Osteoblast (primary cell): Measurements from ENCODE around the gene NOSIP. TPM values are rescaled to one million over a fixed set of nuclear protein-coding genes. Genes with fewer than 3 reads are reported as not detected.

ENCODE experiments used
- DNase-seq: peaks from one replicate; pipeline ENCODE4 v3.0.0; 2011; ENCODE audit warnings: low spot score, mixed read lengths; ENCODE audit not compliant: insufficient read length; ENCODE audit errors: missing footprints
- H2AFZ ChIP-seq: 2 replicates; pipeline ENCODE4 v1.6.0; 2011; ENCODE audit warnings: mild to moderate bottlenecking, low read length
- H3K27ac ChIP-seq: 2 replicates; pipeline ENCODE4 v1.5.1; 2011; ENCODE audit warnings: mild to moderate bottlenecking, low read depth, low read length, moderate library complexity
- H3K27me3 ChIP-seq: 2 replicates; pipeline ENCODE4 v1.6.0; 2012; ENCODE audit warnings: mild to moderate bottlenecking, control low read depth, inconsistent platforms, low read length, moderate library complexity; ENCODE audit not compliant: insufficient read depth
- H3K36me3 ChIP-seq: 2 replicates; pipeline ENCODE4 v1.5.1; 2011; ENCODE audit warnings: mild to moderate bottlenecking, low read length, control low read depth, moderate library complexity; ENCODE audit not compliant: insufficient read depth
- H3K4me1 ChIP-seq: 2 replicates; pipeline ENCODE4 v1.5.1; 2011; ENCODE audit warnings: mild to moderate bottlenecking, low read length, control low read depth, moderate library complexity; ENCODE audit not compliant: insufficient read depth
- H3K4me2 ChIP-seq: 2 replicates; pipeline ENCODE4 v1.6.0; 2011; ENCODE audit warnings: mild to moderate bottlenecking, low read length; ENCODE audit not compliant: insufficient read depth
- H3K4me3 ChIP-seq: fragments of 200-600 bp; sonication (generic); 3 replicates; pipeline ENCODE4 v1.5.1; 2012; ENCODE audit warnings: mild to moderate bottlenecking, low read length, inconsistent platforms; ENCODE audit not compliant: insufficient read depth
- H3K79me2 ChIP-seq: 2 replicates; pipeline ENCODE4 v1.6.0; 2012; ENCODE audit warnings: mild to moderate bottlenecking, low read length, control low read depth, inconsistent platforms; ENCODE audit not compliant: insufficient read depth
- H3K9me3 ChIP-seq: 2 replicates; pipeline ENCODE4 v1.5.1; 2011; ENCODE audit warnings: low read depth, low read length, control low read depth
- H4K20me1 ChIP-seq: 2 replicates; pipeline ENCODE4 v1.6.0; 2012; ENCODE audit warnings: mild to moderate bottlenecking, low read length, control low read depth; ENCODE audit not compliant: insufficient read depth
- CTCF ChIP-seq: IDR thresholded peaks from 2 replicates; pipeline ENCODE4 v1.5.1; 2011; ENCODE audit warnings: mild to moderate bottlenecking, low read depth, low read length, moderate library complexity; ENCODE audit errors: extremely low read depth
- total RNA-seq: library from RNA; depleted of rRNA; stranded (reverse); fragments of >200 nt; gene quantifications from 2 replicates; pipeline ENCODE4 v1.2.3, GENCODE V29; 2012

Gene NOSIP
- total RNA-seq, 1 donor = 68.0 TPM

- no peaks in the 10 kb centered on the region for H3K9me3 ChIP-seq
- no peak for DNase-seq
- H3K4me2 ChIP-seq = no peak overlapping the region
- no peaks in the 10 kb centered on the region for H3K36me3 ChIP-seq
- no peaks in the 10 kb centered on the region for H3K79me2 ChIP-seq
- H3K4me3 ChIP-seq = no peak overlapping the region
- H3K27me3 ChIP-seq = no peaks in the 10 kb centered on the region
- no peaks in the 10 kb centered on the region for H4K20me1 ChIP-seq
- no peak overlapping the region for H3K27ac ChIP-seq
- H2AFZ ChIP-seq = no peak overlapping the region
- TF ChIP-seq CTCF = no peak
- peaks cover 9% of the 10 kb centered on the region for H3K4me1 ChIP-seq
Observed at GRCh38 chr19:49514151-49514550, 66.2 kb downstream of the NOSIP start.

GRCh38 chr19:49513746-49514118, 66.6 kb downstream of the NOSIP start:
- Histone ChIP-seq H3K4me1 (peaks cover 9% of the 10 kb centered on the region), H3K79me2 (no peaks in the 10 kb centered on the region), H3K4me3 (peak overlapping the region; percentile 81), H2AFZ (no peak overlapping the region), H3K36me3 (no peaks in the 10 kb centered on the region), H4K20me1 (no peaks in the 10 kb centered on the region), H3K9me3 (no peaks in the 10 kb centered on the region), H3K27me3 (no peaks in the 10 kb centered on the region), H3K4me2 (peak overlapping the region; percentile 82), H3K27ac (no peak overlapping the region)
- peak; percentile 62 for DNase-seq
- no peak for TF ChIP-seq CTCF

GRCh38 chr19:49512970-49513745, 67.2 kb downstream of the NOSIP start:
- Histone ChIP-seq H3K27me3 (no peaks in the 10 kb centered on the region), H3K79me2 (no peaks in the 10 kb centered on the region), H2AFZ (peak overlapping the region; percentile 59), H3K4me3 (peak overlapping the region; percentile 81), H3K27ac (no peak overlapping the region), H4K20me1 (no peaks in the 10 kb centered on the region), H3K9me3 (no peaks in the 10 kb centered on the region), H3K4me2 (peak overlapping the region; percentile 82), H3K36me3 (no peaks in the 10 kb centered on the region), H3K4me1 (peaks cover 9% of the 10 kb centered on the region)
- peak; percentile 92 for DNase-seq
- TF ChIP-seq CTCF = no peak

- H3K79me2 ChIP-seq = no peaks in the 10 kb centered on the region
- peak; percentile 58 for DNase-seq
- H3K27me3 ChIP-seq = no peaks in the 10 kb centered on the region
- H3K36me3 ChIP-seq = no peaks in the 10 kb centered on the region
- H3K4me3 ChIP-seq = no peak overlapping the region
- no peaks in the 10 kb centered on the region for H3K9me3 ChIP-seq
- H3K4me2 ChIP-seq = no peak overlapping the region
- no peak overlapping the region for H3K27ac ChIP-seq
- TF ChIP-seq CTCF = no peak
- no peak overlapping the region for H2AFZ ChIP-seq
- no peaks in the 10 kb centered on the region for H4K20me1 ChIP-seq
- peaks cover 9% of the 10 kb centered on the region for H3K4me1 ChIP-seq
Observed at GRCh38 chr19:49507803-49508494, 72.4 kb downstream of the NOSIP start.
